SH-SY5Y (cell line): ENCODE data around the gene PAQR8.

Experiments
- GATA2 ChIP-seq: IDR thresholded peaks from 2 replicates; pipeline ENCODE4 v1.6.1; 2011; ENCODE audit warnings: mild to moderate bottlenecking, low read depth, low read length
- GATA3 ChIP-seq: IDR thresholded peaks from 2 replicates; pipeline ENCODE4 v1.6.1; 2011; ENCODE audit warnings: low read depth, mild to moderate bottlenecking, low read length, moderate library complexity

DNA sequence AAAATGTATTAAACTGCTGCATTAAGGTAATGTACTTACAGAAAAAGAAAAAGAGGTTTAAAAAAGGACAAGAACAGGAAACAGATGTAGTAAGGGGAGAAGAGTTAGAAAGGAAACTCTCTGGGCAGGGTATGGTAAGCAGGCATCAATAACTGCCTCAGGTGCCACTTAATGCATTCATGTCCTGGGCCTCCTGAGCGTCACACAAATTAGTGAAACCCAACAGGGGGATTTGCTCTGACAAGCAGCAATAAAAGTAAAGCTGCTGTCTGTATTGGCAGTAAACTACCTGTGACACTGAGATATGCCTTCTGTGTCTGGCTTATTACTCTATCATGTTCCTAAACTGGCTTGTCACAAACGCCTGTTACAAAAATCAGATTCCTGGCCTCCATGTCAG lies 56.7 kb downstream of the PAQR8 start:
- TF ChIP-seq GATA2 (no peak), GATA3 (no peak)
